HG02759 (cell line): Measurements from ENCODE around the gene CCDC186.
"Not testable (repeated sequence)": the region's sequence is repeated elsewhere in the genome, so short reads cannot be mapped to it uniquely, and the experiment has no call there.

ENCODE experiments used
- ATAC-seq: cut with Tn5 transposase; IDR thresholded peaks from one replicate; pipeline ENCODE4 v1.9.1; 2021; ENCODE audit warnings: mild to moderate bottlenecking, moderate library complexity; ENCODE audit not compliant: unreplicated experiment

The CCDC186 gene

GRCh38 chr10:114174695-114175188, 739 bp upstream of the CCDC186 start:
- peak; percentile 19 for ATAC-seq

GRCh38 chr10:114173603-114173920, 441 bp downstream of the CCDC186 start:
- no peak for ATAC-seq

- no peak for ATAC-seq
Observed at GRCh38 chr10:114172776-114173602, 1.0 kb downstream of the CCDC186 start.

GRCh38 chr10:114172216-114172615, 1.8 kb downstream of the CCDC186 start:
- ATAC-seq, result no peak

GRCh38 chr10:114168450-114169009, 5.5 kb downstream of the CCDC186 start:
- no peak for ATAC-seq

GRCh38 chr10:114167985-114168384, 6.0 kb downstream of the CCDC186 start:
- no peak for ATAC-seq

GRCh38 chr10:114166494-114166893, 7.5 kb downstream of the CCDC186 start:
- ATAC-seq, result no peak

GRCh38 chr10:114166043-114166442, 8.0 kb downstream of the CCDC186 start:
- ATAC-seq, result no peak

- no peak for ATAC-seq
Observed at GRCh38 chr10:114163062-114163461, 10.9 kb downstream of the CCDC186 start.

GRCh38 chr10:114157912-114158311, 16.1 kb downstream of the CCDC186 start:
- no peak for ATAC-seq

GRCh38 chr10:114151892-114152291, 22.1 kb downstream of the CCDC186 start:
- no peak for ATAC-seq

- peak; percentile 53 for ATAC-seq
Observed at GRCh38 chr10:114151486-114151885, 22.5 kb downstream of the CCDC186 start.

- not testable (repeated sequence) for ATAC-seq
Observed at GRCh38 chr10:114149476-114149875, 24.5 kb downstream of the CCDC186 start.

- ATAC-seq, result no peak
Observed at GRCh38 chr10:114143160-114143559, 30.8 kb downstream of the CCDC186 start.

GRCh38 chr10:114142018-114142417, 32.0 kb downstream of the CCDC186 start:
- no peak for ATAC-seq

- not testable (repeated sequence) for ATAC-seq
Observed at GRCh38 chr10:114140827-114141226, 33.2 kb downstream of the CCDC186 start.

GRCh38 chr10:114140036-114140435, 34.0 kb downstream of the CCDC186 start:
- no peak for ATAC-seq

GRCh38 chr10:114138581-114138980, 35.4 kb downstream of the CCDC186 start:
- ATAC-seq, result no peak

- ATAC-seq, result no peak
Observed at GRCh38 chr10:114135476-114135875, 38.5 kb downstream of the CCDC186 start.

GRCh38 chr10:114131094-114131493, 42.9 kb downstream of the CCDC186 start:
- peak; percentile 75 for ATAC-seq

- no peak for ATAC-seq
Observed at GRCh38 chr10:114121031-114121430, 53.0 kb downstream of the CCDC186 start.

GRCh38 chr10:114118514-114118913, 55.5 kb downstream of the CCDC186 start:
- ATAC-seq, result no peak
